NCI-H2107 treated with DMSO at 0.1 percent for 48 hours (cell line): ENCODE results near the gene GZMA.

Experiments
- DNase-seq: peaks from one replicate; lab custom pipeline; 2025; ENCODE audit not compliant: unreplicated experiment; lab: John Stamatoyannopoulos, UW

The GZMA gene

DNA sequence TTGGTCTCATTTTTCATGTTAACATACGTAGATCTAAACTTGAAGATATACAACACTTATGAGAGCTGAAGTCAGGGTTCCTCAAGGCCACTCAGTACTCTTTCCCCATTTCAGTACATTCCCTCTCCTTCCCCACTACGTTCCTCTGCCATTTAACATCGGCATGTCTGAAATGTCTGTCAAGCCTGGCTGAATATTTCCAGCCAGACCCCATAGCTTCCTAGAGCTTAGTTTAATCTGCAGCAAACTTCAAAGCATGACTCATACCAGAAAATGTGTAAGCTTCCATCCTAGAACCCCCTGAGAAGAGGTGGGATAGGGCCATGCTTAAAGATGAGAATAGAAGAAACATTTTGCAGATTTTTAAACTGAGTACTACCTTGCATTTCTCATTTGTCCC is 6.2 kb downstream of the GZMA start:
- DNase-seq: no peak

DNA sequence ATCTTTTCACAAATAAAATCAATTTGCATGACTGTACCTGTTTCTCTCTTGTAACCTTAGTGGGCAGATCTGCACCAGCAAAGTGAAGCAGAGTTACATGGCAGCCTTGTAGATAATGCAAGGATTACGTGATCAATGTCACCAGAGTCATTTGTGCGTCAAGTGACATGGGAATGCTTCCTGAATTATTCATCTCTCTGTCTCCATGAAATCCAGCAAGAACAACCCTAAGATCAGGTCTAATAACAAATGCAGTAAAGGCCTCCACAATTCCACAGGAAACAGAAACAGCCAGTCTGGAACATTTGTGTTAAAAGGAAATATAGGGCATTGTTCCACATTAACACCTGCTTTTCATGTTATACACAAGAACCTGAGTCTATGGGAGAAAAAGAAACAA is 7.8 kb downstream of the GZMA start:
- no peak for DNase-seq

GRCh38 chr5:55113327-55113726 is 10.9 kb downstream of the GZMA start:
- no peak for DNase-seq

- no peak for DNase-seq
Measured at GRCh38 chr5:55114061-55114460, 11.6 kb downstream of the GZMA start.

GRCh38 chr5:55123365-55123764 is 20.9 kb downstream of the GZMA start:
- no peak for DNase-seq

GRCh38 chr5:55134053-55134722 is 31.7 kb downstream of the GZMA start:
- DNase-seq: no peak

GRCh38 chr5:55136521-55136920 is 34.1 kb downstream of the GZMA start:
- DNase-seq: no peak

GRCh38 chr5:55140908-55141665 is 38.6 kb downstream of the GZMA start:
- DNase-seq: no peak

GRCh38 chr5:55141945-55142690 is 39.7 kb downstream of the GZMA start:
- no peak for DNase-seq

DNA sequence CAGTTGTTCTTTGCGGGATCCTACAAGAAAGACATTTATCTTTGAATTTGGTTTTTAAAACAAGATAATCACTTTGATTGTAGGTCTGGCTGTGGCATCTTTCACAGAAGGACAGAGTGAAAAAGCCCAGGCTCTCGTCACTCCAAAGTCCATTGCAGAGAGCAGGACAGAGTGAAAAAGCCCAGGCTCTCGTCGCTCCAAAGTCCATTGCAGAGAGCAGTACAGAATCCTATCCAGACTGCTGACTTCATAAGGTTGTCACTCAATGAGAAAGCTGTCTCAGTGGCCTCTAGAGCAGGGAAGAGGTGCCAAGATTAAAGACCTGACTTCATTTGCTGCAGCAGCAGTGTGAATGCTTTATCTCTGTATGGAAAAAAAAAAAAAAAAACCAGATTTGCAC is 41.2 kb downstream of the GZMA start:
- DNase-seq: no peak

DNA sequence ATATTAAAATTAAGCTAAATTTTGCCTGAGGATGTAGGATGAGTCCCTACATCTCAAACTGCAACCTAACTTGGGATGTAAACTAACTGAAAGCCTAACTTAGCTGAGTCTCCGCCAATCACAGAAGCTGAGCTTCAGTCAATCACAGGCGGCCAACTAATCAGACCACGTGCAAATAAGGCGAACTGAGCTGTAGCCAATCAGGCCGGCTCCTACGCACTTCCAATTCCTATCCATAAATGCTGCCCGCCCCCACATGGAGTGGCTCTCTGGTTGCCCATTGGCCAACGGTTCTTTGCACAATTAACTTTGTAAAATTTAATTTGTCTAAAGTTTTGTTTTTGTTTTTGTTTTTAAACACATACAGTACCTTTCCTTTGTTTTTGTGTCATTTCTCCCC is 43.6 kb downstream of the GZMA start:
- no peak for DNase-seq

GRCh38 chr5:55146543-55147151 is 44.2 kb downstream of the GZMA start:
- peak; percentile 79 for DNase-seq

DNA sequence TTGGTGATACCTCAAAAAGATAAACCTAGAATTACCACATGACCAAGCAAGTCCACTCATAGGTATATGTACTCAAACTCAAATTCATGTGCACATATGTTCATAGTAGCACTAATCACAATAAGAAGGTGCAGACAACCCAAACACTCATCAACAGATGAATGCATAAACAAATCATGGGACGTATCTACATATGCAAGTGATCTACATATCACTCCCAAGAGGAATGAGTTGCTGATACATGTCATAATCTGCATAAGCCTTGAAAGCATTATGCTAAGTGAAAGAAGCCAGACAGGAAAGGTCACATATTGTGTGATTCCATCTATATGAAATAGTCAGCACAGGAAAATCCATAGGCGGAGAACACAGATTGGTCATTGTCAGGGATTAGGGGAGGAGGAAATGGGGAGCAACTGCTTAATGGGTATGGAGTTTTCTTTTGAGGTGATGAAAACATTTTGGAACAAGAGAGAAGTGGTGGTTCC is 46.9 kb downstream of the GZMA start:
- DNase-seq: no peak

GRCh38 chr5:55151923-55152842 is 49.7 kb downstream of the GZMA start:
- DNase-seq: no peak

DNA sequence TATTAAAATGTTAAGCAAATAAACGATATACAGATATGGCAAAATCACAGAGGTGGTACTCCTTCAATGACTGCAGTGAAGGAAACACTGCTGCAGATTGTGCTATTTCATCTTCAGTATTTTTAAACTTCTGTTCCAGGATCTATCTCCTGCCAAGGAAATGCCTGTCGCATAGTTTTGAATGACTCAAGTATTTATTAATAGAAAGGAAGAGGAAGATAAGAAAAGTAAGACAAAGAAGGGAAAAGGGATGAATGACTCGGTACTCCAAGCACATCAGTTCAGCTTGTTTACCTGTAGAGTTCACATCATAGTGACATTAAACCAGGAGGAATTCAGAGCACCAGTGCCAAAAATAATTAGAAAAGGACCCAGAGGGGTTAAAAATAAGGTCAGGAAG is 52.4 kb downstream of the GZMA start:
- DNase-seq: no peak
